ENCODE measurements around the gene FANCF.

DNA sequence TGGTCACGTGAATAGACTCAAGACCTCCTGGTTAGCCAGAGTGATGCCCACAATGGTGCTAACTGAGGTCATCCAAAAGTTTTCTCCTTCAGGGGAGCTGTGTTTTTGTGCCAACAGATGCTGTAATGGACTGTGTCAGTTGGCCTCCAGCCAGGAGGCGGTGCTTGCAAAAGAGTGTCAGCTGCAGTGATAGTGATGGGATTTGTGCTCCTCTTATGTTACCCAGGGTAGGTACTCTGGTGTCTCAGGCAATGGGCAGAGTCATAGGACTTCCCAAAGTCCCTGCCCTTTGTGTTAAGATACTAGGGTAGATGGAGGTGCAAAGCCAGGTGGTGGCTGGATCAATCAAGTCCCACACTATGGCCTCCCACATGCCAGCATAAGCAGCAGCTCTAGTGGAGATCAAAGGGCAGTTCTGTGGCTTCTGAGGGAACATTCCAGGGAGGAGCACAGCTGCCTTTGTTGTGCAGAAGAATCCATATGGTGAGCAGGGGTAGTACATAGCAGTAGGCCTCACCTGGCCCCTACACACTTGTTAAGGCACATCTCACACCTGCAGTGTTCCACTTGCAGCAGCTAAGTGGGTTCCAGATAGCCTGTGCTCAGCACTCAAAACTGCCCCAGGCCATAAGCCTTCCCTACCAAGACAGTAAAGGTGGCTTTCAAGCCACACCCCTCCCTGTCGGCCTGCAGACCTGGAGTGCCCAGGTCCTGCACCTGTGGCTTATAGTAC, 9.4 kb upstream of the FANCF start:
- TF ChIP-seq CTCF (IDR thresholded peaks at IDR 0.05 in 2 of 3, conservative IDR thresholded peaks at IDR 0.05 in 1 of 3; ENCODE audit: borderline replicate concordance in 1 of 3, insufficient read depth in 1 of 3, low read depth in 2 of 3, low read length in 2 of 3), result no peak
- TF ChIP-seq ZFX (IDR thresholded peaks at IDR 0.05), result no peak
- TF ChIP-seq POLR2A (IDR thresholded peaks at IDR 0.05; ENCODE audit: borderline replicate concordance, extremely low read depth, insufficient read depth, insufficient read length), result no peak
- TF ChIP-seq EZH2 (IDR thresholded peaks at IDR 0.05), result no peak
- TF ChIP-seq CBX3 (IDR thresholded peaks at IDR 0.05; ENCODE audit: low read depth), result no peak
- no peak for TF ChIP-seq MAX (IDR thresholded peaks at IDR 0.05)
- TF ChIP-seq SIN3A (IDR thresholded peaks at IDR 0.05; ENCODE audit: low read depth), result no peak
- TF ChIP-seq SP1 (IDR thresholded peaks at IDR 0.05; ENCODE audit: low read depth), result no peak
- TF ChIP-seq POLR2AphosphoS5 (IDR thresholded peaks at IDR 0.05; ENCODE audit: low read depth, low read length), result no peak
- no peak for TF ChIP-seq EZH2phosphoT487 (IDR thresholded peaks at IDR 0.05; ENCODE audit: borderline replicate concordance)
- no peak for TF ChIP-seq EGR1 (IDR thresholded peaks at IDR 0.05; ENCODE audit: low read depth)

All from HCT116 (cell line).